ENCODE measurements around the gene DHX16. TPM values are rescaled to one million over a fixed set of nuclear protein-coding genes. Genes with fewer than 3 reads are reported as not detected.

Gene DHX16
- total RNA-seq, 1 experiment from 2014 or later, result 32.2 TPM

DNA sequence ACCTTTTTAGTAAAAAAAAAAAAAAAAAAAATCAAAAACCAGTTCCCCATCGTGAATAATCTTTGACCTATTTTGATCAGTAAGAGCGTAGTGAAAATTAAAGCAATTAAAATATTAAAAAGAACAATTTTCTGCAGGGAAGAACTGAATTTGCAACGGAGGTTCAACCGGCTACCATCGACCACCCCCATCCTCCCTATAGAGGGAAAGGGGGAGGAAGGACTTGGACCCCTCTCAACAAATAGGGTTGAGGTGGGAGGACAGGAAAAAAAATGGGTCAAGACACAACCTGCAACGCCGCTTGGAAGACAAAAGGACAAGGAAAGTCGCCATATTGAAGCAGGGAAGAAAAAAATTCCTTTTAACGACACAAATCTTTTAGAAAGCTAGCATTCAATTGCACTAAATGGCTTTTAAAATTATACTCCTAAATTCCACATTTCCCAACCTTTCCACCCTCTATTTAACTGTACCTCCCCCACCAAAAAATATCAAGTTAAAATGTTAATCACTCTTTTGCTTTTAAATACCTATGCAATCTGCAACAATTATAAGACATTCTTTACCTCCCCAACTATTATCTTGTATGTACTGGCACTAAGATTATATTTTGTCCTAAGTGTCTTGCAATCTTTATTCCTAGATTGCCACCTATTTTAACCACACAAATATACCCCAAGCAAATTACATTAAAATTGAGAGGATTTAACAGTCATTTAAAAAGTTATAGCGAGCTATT, 57.4 kb downstream of the DHX16 start (continued):
- TF ChIP-seq, protein P1, sequence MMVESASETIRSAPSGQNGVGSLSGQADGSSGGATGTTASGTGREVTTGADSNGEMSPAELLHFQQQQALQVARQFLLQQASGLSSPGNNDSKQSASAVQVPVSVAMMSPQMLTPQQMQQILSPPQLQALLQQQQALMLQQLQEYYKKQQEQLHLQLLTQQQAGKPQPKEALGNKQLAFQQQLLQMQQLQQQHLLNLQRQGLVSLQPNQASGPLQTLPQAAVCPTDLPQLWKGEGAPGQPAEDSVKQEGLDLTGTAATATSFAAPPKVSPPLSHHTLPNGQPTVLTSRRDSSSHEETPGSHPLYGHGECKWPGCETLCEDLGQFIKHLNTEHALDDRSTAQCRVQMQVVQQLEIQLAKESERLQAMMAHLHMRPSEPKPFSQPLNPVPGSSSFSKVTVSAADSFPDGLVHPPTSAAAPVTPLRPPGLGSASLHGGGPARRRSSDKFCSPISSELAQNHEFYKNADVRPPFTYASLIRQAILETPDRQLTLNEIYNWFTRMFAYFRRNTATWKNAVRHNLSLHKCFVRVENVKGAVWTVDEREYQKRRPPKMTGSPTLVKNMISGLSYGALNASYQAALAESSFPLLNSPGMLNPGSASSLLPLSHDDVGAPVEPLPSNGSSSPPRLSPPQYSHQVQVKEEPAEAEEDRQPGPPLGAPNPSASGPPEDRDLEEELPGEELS (CRISPR knock-in tag; IDR thresholded peaks at IDR 0.05), result no peak
- TF ChIP-seq ZNF512 (CRISPR knock-in tag; IDR thresholded peaks at IDR 0.05; ENCODE audit: borderline replicate concordance) (no peak), NR3C1 (CRISPR knock-in tag; conservative IDR thresholded peaks at IDR 0.05; ENCODE audit: low read depth) (no peak), CTCF (IDR thresholded peaks at IDR 0.05) (no peak), ZBTB21 (CRISPR knock-in tag; IDR thresholded peaks at IDR 0.05; ENCODE audit: borderline replicate concordance) (no peak), FOXK1 (CRISPR knock-in tag; IDR thresholded peaks at IDR 0.05) (no peak), RELA (CRISPR knock-in tag; IDR thresholded peaks at IDR 0.05; ENCODE audit: borderline replicate concordance) (no peak), TEAD4 (CRISPR knock-in tag; IDR thresholded peaks at IDR 0.05) (no peak), MAX (CRISPR knock-in tag; IDR thresholded peaks at IDR 0.05) (no peak), GABPB1 (CRISPR knock-in tag; IDR thresholded peaks at IDR 0.05) (no peak), SOX15 (CRISPR knock-in tag; IDR thresholded peaks at IDR 0.05) (no peak), IRF2 (CRISPR knock-in tag; IDR thresholded peaks at IDR 0.05; ENCODE audit: borderline replicate concordance, low read depth) (no peak), SMAD4 (CRISPR knock-in tag; IDR thresholded peaks at IDR 0.05) (no peak)
- TF ChIP-seq, protein P2, sequence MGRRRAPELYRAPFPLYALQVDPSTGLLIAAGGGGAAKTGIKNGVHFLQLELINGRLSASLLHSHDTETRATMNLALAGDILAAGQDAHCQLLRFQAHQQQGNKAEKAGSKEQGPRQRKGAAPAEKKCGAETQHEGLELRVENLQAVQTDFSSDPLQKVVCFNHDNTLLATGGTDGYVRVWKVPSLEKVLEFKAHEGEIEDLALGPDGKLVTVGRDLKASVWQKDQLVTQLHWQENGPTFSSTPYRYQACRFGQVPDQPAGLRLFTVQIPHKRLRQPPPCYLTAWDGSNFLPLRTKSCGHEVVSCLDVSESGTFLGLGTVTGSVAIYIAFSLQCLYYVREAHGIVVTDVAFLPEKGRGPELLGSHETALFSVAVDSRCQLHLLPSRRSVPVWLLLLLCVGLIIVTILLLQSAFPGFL (CRISPR knock-in tag; IDR thresholded peaks at IDR 0.05; ENCODE audit: borderline replicate concordance), result 0 out of 2 replicates have a peak, but pooled peaks have one; percentile 35
- TF ChIP-seq, protein P3, sequence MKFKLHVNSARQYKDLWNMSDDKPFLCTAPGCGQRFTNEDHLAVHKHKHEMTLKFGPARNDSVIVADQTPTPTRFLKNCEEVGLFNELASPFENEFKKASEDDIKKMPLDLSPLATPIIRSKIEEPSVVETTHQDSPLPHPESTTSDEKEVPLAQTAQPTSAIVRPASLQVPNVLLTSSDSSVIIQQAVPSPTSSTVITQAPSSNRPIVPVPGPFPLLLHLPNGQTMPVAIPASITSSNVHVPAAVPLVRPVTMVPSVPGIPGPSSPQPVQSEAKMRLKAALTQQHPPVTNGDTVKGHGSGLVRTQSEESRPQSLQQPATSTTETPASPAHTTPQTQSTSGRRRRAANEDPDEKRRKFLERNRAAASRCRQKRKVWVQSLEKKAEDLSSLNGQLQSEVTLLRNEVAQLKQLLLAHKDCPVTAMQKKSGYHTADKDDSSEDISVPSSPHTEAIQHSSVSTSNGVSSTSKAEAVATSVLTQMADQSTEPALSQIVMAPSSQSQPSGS (CRISPR knock-in tag; IDR thresholded peaks at IDR 0.05; ENCODE audit: borderline replicate concordance, low read depth), result no peak
- TF ChIP-seq, protein P4, sequence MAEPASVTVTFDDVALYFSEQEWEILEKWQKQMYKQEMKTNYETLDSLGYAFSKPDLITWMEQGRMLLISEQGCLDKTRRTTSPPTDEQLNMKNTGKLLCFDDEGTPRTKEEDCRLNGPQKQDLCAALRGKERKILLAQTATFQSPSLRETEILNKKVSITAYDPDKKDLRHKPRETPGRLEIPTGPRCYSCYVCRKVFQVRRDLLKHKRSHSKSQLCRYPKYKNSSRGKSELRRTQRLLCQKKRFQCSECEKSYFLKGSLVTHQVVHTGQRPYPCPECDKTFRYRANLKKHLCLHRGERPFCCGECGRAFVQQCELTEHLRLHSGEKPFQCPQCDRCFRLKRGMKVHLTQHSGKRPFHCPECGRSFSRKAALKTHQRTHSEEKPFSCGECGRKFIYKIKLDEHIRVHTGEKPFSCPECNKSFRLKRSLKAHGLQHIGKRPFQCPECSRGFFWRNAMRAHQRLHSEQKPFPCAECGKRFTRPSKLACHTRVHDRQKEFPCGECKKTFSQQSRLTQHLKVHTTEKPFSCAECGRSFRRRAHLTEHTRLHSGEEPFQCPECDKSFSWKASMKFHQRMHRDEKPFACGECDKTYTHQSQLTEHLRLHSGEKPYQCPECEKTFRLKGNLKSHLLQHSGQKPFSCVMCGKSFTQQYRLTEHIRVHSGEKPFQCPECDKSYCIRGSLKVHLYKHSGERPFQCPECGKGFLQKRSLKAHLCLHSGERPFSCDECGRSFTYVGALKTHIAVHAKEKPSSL (CRISPR knock-in tag; conservative IDR thresholded peaks at IDR 0.05), result peak; percentile 95
- TF ChIP-seq, protein P5, sequence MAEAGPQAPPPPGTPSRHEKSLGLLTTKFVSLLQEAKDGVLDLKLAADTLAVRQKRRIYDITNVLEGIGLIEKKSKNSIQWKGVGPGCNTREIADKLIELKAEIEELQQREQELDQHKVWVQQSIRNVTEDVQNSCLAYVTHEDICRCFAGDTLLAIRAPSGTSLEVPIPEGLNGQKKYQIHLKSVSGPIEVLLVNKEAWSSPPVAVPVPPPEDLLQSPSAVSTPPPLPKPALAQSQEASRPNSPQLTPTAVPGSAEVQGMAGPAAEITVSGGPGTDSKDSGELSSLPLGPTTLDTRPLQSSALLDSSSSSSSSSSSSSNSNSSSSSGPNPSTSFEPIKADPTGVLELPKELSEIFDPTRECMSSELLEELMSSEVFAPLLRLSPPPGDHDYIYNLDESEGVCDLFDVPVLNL (CRISPR knock-in tag; IDR thresholded peaks at IDR 0.05; ENCODE audit: borderline replicate concordance, low read depth), result no peak
- TF ChIP-seq, protein P6, sequence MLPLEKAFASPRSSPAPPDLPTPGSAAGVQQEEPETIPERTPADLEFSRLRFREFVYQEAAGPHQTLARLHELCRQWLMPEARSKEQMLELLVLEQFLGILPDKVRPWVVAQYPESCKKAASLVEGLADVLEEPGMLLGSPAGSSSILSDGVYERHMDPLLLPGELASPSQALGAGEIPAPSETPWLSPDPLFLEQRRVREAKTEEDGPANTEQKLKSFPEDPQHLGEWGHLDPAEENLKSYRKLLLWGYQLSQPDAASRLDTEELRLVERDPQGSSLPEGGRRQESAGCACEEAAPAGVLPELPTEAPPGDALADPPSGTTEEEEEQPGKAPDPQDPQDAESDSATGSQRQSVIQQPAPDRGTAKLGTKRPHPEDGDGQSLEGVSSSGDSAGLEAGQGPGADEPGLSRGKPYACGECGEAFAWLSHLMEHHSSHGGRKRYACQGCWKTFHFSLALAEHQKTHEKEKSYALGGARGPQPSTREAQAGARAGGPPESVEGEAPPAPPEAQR (CRISPR knock-in tag; IDR thresholded peaks at IDR 0.05), result no peak
- TF ChIP-seq, protein P7, sequence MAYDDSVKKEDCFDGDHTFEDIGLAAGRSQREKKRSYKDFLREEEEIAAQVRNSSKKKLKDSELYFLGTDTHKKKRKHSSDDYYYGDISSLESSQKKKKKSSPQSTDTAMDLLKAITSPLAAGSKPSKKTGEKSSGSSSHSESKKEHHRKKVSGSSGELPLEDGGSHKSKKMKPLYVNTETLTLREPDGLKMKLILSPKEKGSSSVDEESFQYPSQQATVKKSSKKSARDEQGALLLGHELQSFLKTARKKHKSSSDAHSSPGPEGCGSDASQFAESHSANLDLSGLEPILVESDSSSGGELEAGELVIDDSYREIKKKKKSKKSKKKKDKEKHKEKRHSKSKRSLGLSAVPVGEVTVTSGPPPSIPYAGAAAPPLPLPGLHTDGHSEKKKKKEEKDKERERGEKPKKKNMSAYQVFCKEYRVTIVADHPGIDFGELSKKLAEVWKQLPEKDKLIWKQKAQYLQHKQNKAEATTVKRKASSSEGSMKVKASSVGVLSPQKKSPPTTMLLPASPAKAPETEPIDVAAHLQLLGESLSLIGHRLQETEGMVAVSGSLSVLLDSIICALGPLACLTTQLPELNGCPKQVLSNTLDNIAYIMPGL (CRISPR knock-in tag; IDR thresholded peaks at IDR 0.05), result no peak
